ENCODE results near the gene CSRP3.
"Not testable (repeated sequence)": the region's sequence is repeated elsewhere in the genome, so short reads cannot be mapped to it uniquely, and the experiment has no call there.

Gene CSRP3

DNA sequence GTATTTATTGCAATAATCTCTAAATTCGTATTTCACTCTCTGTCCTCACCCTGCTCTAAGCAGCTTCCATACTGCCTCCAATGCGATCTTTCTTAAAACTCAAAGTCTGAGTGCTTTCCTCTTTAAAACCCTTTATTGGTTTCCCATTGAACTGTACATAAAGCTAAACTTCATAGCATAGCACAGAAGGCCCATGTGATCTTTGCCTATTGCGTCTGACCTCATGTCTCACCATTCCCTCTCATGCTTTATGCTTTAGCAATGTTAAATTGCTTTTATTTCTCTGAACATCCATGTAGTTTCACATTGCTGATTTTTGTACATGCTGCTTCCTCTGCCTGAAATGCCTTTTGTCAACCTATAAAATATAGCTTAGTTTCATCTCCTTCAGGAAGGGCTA is 56.5 kb downstream of the CSRP3 start:
- H3K9me2 ChIP-seq (ENCODE audit: low read depth, low read length): no peaks in the 10 kb centered on the region
- no peak overlapping the region for H2AFZ ChIP-seq (ENCODE audit: low read length)
- H3K27me3 ChIP-seq (ENCODE audit: insufficient read depth, low read length): no peaks in the 10 kb centered on the region
- H4K20me1 ChIP-seq (ENCODE audit: insufficient read depth, low read length): no peaks in the 10 kb centered on the region
- no peaks in the 10 kb centered on the region for H3F3A ChIP-seq (ENCODE audit: insufficient read depth, low read length)
- H3K79me2 ChIP-seq (ENCODE audit: insufficient read depth, low read length): no peaks in the 10 kb centered on the region
- no peak overlapping the region for H3K9ac ChIP-seq (ENCODE audit: low read length)
- no peaks in the 10 kb centered on the region for H3K4me1 ChIP-seq (ENCODE audit: insufficient read depth, low read length, severe bottlenecking)
- H3K27ac ChIP-seq (ENCODE audit: low read depth, low read length, poor library complexity, severe bottlenecking): no peak overlapping the region
- no peak overlapping the region for H3K4me3 ChIP-seq (ENCODE audit: low read depth, low read length, poor library complexity, severe bottlenecking)
- no peaks in the 10 kb centered on the region for H3K9me3 ChIP-seq (ENCODE audit: low read length)
- peaks cover 35% of the 10 kb centered on the region; the same call in 1 of the 2 replicates for H3K36me3 ChIP-seq (ENCODE audit: insufficient read depth, low read length)
- no peak overlapping the region for H3K4me2 ChIP-seq (ENCODE audit: low read length)
- TF ChIP-seq CTCF (IDR thresholded peaks at IDR 0.05; ENCODE audit: low read length): no peak
- TF ChIP-seq EZH2 (IDR thresholded peaks at IDR 0.05; ENCODE audit: borderline replicate concordance, low read length): no peak

GRCh38 chr11:19136884-19137283 is 64.9 kb downstream of the CSRP3 start:
- H3K9me3 ChIP-seq (ENCODE audit: low read length); H3K27me3 ChIP-seq (ENCODE audit: insufficient read depth, low read length); H3K4me1 ChIP-seq (ENCODE audit: insufficient read depth, low read length, severe bottlenecking); H3K27ac ChIP-seq (ENCODE audit: low read depth, low read length, poor library complexity, severe bottlenecking); H3K9ac ChIP-seq (ENCODE audit: low read length); H3K79me2 ChIP-seq (ENCODE audit: insufficient read depth, low read length); H2AFZ ChIP-seq (ENCODE audit: low read length); H3K4me3 ChIP-seq (ENCODE audit: low read depth, low read length, poor library complexity, severe bottlenecking); H4K20me1 ChIP-seq (ENCODE audit: insufficient read depth, low read length); H3K9me2 ChIP-seq (ENCODE audit: low read depth, low read length); H3F3A ChIP-seq (ENCODE audit: insufficient read depth, low read length); H3K4me2 ChIP-seq (ENCODE audit: low read length): not testable (repeated sequence)
- H3K36me3 ChIP-seq (ENCODE audit: insufficient read depth, low read length): peaks cover 19% of the 10 kb centered on the region

- H3K4me1 ChIP-seq (ENCODE audit: insufficient read depth, low read length, severe bottlenecking): no peaks in the 10 kb centered on the region
- no peak overlapping the region for H3K27ac ChIP-seq (ENCODE audit: low read depth, low read length, poor library complexity, severe bottlenecking)
- no peak for TF ChIP-seq CTCF (IDR thresholded peaks at IDR 0.05; ENCODE audit: low read length)
- TF ChIP-seq EZH2 (IDR thresholded peaks at IDR 0.05; ENCODE audit: borderline replicate concordance, low read length): no peak
- H3K4me2 ChIP-seq (ENCODE audit: low read length): no peak overlapping the region
- H3K27me3 ChIP-seq (ENCODE audit: insufficient read depth, low read length): no peaks in the 10 kb centered on the region
- no peaks in the 10 kb centered on the region for H3K9me2 ChIP-seq (ENCODE audit: low read depth, low read length)
- H2AFZ ChIP-seq (ENCODE audit: low read length): no peak overlapping the region
- H3K4me3 ChIP-seq (ENCODE audit: low read depth, low read length, poor library complexity, severe bottlenecking): no peak overlapping the region
- H3K36me3 ChIP-seq (ENCODE audit: insufficient read depth, low read length): peaks cover 32% of the 10 kb centered on the region
- H4K20me1 ChIP-seq (ENCODE audit: insufficient read depth, low read length): no peaks in the 10 kb centered on the region
- H3K9ac ChIP-seq (ENCODE audit: low read length): no peak overlapping the region
- no peaks in the 10 kb centered on the region for H3F3A ChIP-seq (ENCODE audit: insufficient read depth, low read length)
- H3K79me2 ChIP-seq (ENCODE audit: insufficient read depth, low read length): peaks cover 7% of the 10 kb centered on the region
- H3K9me3 ChIP-seq (ENCODE audit: low read length): peaks cover 5% of the 10 kb centered on the region; the same call in 1 of the 2 replicates
Measured at GRCh38 chr11:19134004-19134403, 67.8 kb downstream of the CSRP3 start.

Measured in OCI-LY1 (cell line).